ENCODE measurements around the gene GINS2. TPM values are rescaled to one million over a fixed set of nuclear protein-coding genes. Genes with fewer than 3 reads are reported as not detected.

The GINS2 gene
- total RNA-seq, 2 experiments from 2014 or later, result 1.1 to 1.4 TPM

DNA sequence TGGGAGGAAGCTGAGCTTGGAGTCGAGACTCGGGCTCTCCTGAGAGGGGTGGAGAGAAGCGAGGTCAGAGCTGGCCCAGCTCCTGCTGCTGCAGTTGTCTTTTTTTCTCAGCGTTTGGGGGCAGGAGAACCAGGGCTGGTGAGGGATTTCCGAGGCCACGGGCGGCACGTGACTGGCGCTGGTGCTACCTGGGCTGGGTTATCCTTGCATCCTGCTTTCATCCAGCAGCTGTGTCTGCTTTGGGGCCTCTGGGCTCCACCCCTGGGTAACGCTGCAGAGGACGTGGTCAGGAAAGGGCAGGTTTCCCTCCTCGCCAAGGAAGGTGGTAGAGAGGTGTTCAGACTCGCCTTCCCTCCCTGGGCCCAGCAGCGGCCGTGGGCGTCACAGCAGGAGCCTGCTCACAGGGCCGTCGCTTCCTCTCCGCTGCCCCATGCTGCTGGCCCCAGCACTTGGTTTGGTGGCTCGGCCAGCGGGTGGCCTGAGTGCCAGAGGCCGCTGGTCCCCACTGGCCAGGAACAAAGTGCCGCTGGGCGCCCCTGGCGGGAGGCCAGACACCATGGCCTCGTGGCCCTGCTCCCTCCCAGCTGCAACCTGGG, 53.1 kb downstream of the GINS2 start:
- H3K27ac ChIP-seq (ENCODE audit: low read depth in 1 of 2, low read length in 2 of 2), result no peak overlapping the region
- H3K36me3 ChIP-seq (ENCODE audit: insufficient read depth, low read length), result peaks cover 6% of the 10 kb centered on the region
- DNase-seq (no peak), ATAC-seq (ENCODE audit: poor library complexity) (no peak)
- H3K27ac Mint-ChIP-seq, result no peak overlapping the region
- H3K4me3 Mint-ChIP-seq, result no peak overlapping the region
- H3K4me3 ChIP-seq (ENCODE audit: low read length), result no peak overlapping the region
- H3K27me3 Mint-ChIP-seq, result no peaks in the 10 kb centered on the region
- intact Hi-C loops (cut with DNase I, micrococcal nuclease), result no loop called here
- H3K4me1 ChIP-seq (ENCODE audit: insufficient read depth, low read length), result peaks cover 7% of the 10 kb centered on the region
- H3K9me3 Mint-ChIP-seq, result no peaks in the 10 kb centered on the region
- ChIA-PET POLR2A (no interaction called here), CTCF (no interaction called here)
- no peak for TF ChIP-seq CTCF (IDR thresholded peaks at IDR 0.05)
- no peaks in the 10 kb centered on the region for H3K4me1 Mint-ChIP-seq (ENCODE audit: low read depth)
- no peaks in the 10 kb centered on the region for H3K9me3 ChIP-seq (ENCODE audit: control insufficient read depth in 1 of 2, insufficient read depth in 1 of 2, low read length in 2 of 2)
- H3K36me3 Mint-ChIP-seq (ENCODE audit: low read depth), result no peaks in the 10 kb centered on the region
- no peaks in the 10 kb centered on the region for H3K27me3 ChIP-seq (ENCODE audit: control insufficient read depth in 1 of 2, insufficient read depth in 2 of 2, low read length in 2 of 2)

- no peaks in the 10 kb centered on the region for H3K27me3 ChIP-seq (ENCODE audit: control insufficient read depth in 1 of 2, insufficient read depth in 2 of 2, low read length in 2 of 2)
- Mint-ChIP-seq H3K9me3 (no peaks in the 10 kb centered on the region), H3K4me3 (no peak overlapping the region), H3K27me3 (no peaks in the 10 kb centered on the region), H3K27ac (no peak overlapping the region), H3K36me3 (ENCODE audit: low read depth) (no peaks in the 10 kb centered on the region), H3K4me1 (ENCODE audit: low read depth) (no peaks in the 10 kb centered on the region)
- peaks cover 12% of the 10 kb centered on the region for H3K4me1 ChIP-seq (ENCODE audit: insufficient read depth, low read length)
- intact Hi-C loops (cut with DNase I, micrococcal nuclease), result no loop called here
- CTCF ChIA-PET, result no interaction called here
- no peak for TF ChIP-seq CTCF (IDR thresholded peaks at IDR 0.05)
- POLR2A ChIA-PET, result no interaction called here
- H3K27ac ChIP-seq (ENCODE audit: low read depth in 1 of 2, low read length in 2 of 2), result no peak overlapping the region
- H3K4me3 ChIP-seq (ENCODE audit: low read length), result no peak overlapping the region
- DNase-seq, result no peak
- peaks cover 1 to 2% of the 10 kb centered on the region in 2 experiments for H3K9me3 ChIP-seq (ENCODE audit: control insufficient read depth in 1 of 2, insufficient read depth in 1 of 2, low read length in 2 of 2)
- no peak for ATAC-seq (ENCODE audit: poor library complexity)
- peaks cover 6% of the 10 kb centered on the region for H3K36me3 ChIP-seq (ENCODE audit: insufficient read depth, low read length)
Observed at GRCh38 chr16:85634747-85635544, 53.8 kb downstream of the GINS2 start.

DNA sequence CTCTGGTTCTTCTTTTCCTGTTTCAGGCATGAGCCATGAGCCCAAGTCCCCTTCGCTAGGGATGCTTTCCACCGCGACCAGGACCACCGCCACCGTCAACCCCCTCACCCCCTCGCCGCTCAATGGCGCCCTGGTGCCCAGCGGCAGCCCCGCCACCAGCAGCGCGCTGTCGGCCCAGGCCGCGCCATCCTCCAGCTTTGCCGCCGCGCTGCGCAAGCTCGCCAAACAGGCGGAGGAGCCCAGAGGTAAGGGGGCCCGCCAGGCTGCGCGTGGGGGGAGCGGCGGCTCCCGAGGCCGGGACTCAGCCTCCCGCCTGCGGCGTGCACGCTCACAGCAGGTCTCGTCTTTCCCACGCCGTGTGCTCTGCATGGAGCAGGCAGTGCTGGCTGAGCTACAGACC, 54.9 kb downstream of the GINS2 start:
- POLR2A ChIA-PET, result no interaction called here
- H3K36me3 ChIP-seq (ENCODE audit: insufficient read depth, low read length), result peaks cover 6% of the 10 kb centered on the region

More for the DNA sequence above, 54.9 kb downstream of the GINS2 start:
- DNase-seq, result no peak
- Mint-ChIP-seq H3K4me1 (ENCODE audit: low read depth) (peaks cover 3% of the 10 kb centered on the region), H3K27ac (no peak overlapping the region), H3K27me3 (no peaks in the 10 kb centered on the region), H3K36me3 (ENCODE audit: low read depth) (no peaks in the 10 kb centered on the region), H3K4me3 (no peak overlapping the region), H3K9me3 (no peaks in the 10 kb centered on the region)
- no peak for TF ChIP-seq CTCF (IDR thresholded peaks at IDR 0.05)
- ATAC-seq (ENCODE audit: poor library complexity), result no peak
- intact Hi-C loops (cut with DNase I, micrococcal nuclease), result no loop called here
- peaks cover 8 to 12% of the 10 kb centered on the region in 2 experiments for H3K9me3 ChIP-seq (ENCODE audit: control insufficient read depth in 1 of 2, insufficient read depth in 1 of 2, low read length in 2 of 2)
- H3K4me1 ChIP-seq (ENCODE audit: insufficient read depth, low read length), result peaks cover 12% of the 10 kb centered on the region
- H3K27ac ChIP-seq (ENCODE audit: low read depth in 1 of 2, low read length in 2 of 2), result no peak overlapping the region
- no peaks in the 10 kb centered on the region for H3K27me3 ChIP-seq (ENCODE audit: control insufficient read depth in 1 of 2, insufficient read depth in 2 of 2, low read length in 2 of 2)
- CTCF ChIA-PET, result no interaction called here
- H3K4me3 ChIP-seq (ENCODE audit: low read length), result no peak overlapping the region

All from CD4-positive, alpha-beta T cell (primary cell).